RWPE2 (cell line): ENCODE results near the gene TMPRSS6.

Source experiments
- ATAC-seq: fragments of 200-7000 bp; cut with Tn5 transposase; 3 replicates; pipeline ENCODE4 v1.9.1; 2021; ENCODE audit warnings: low read depth
- DNase-seq: peaks from one replicate; pipeline ENCODE4 v3.0.0-alpha.2; 2020; ENCODE audit warnings: low spot score
- H3K27ac ChIP-seq: fragments of 450-650 bp; 2 replicates; pipeline ENCODE4 v1.5.1; 2017; ENCODE audit warnings: mild to moderate bottlenecking; ENCODE audit not compliant: poor library complexity, severe bottlenecking
- H3K27me3 ChIP-seq: fragments of 250-450 bp; sonication (Bioruptor Pico); 2 replicates; pipeline ENCODE4 v1.5.1; 2021; ENCODE audit warnings: mild to moderate bottlenecking, moderate library complexity; ENCODE audit not compliant: insufficient read depth, poor library complexity, severe bottlenecking
- H3K36me3 ChIP-seq: fragments of 250-450 bp; sonication (Bioruptor Pico); 2 replicates; pipeline ENCODE4 v1.5.1; 2020; ENCODE audit warnings: low read depth, mild to moderate bottlenecking, moderate library complexity
- H3K4me1 ChIP-seq: fragments of 250-450 bp; sonication (Bioruptor Pico); 2 replicates; pipeline ENCODE4 v1.5.1; 2021; ENCODE audit warnings: mild to moderate bottlenecking, moderate library complexity; ENCODE audit not compliant: insufficient read depth, poor library complexity, severe bottlenecking
- H3K4me3 ChIP-seq: fragments of 250-450 bp; sonication (Bioruptor Pico); 2 replicates; pipeline ENCODE4 v1.5.1; 2021; ENCODE audit warnings: mild to moderate bottlenecking, moderate library complexity; ENCODE audit not compliant: severe bottlenecking
- H3K9me3 ChIP-seq: fragments of 250-450 bp; sonication (Bioruptor Pico); 2 replicates; pipeline ENCODE4 v1.5.1; 2021; ENCODE audit warnings: mild to moderate bottlenecking, moderate library complexity; ENCODE audit not compliant: severe bottlenecking
- CTCF ChIP-seq: fragments of 450-650 bp; IDR thresholded peaks from one replicate; pipeline ENCODE4 v1.5.1; 2017; ENCODE audit warnings: mild to moderate bottlenecking, moderate library complexity; ENCODE audit not compliant: poor library complexity, severe bottlenecking

Gene TMPRSS6

GRCh38 chr22:37091994-37092393 is 17.5 kb downstream of the TMPRSS6 start:
- Histone ChIP-seq H3K36me3 (no peaks in the 10 kb centered on the region), H3K4me1 (no peaks in the 10 kb centered on the region), H3K27ac (no peak overlapping the region), H3K9me3 (no peaks in the 10 kb centered on the region), H3K27me3 (peaks cover 5% of the 10 kb centered on the region), H3K4me3 (no peak overlapping the region)
- DNase-seq (no peak), ATAC-seq (no peak)
- no peak for TF ChIP-seq CTCF

GRCh38 chr22:37090920-37091695 is 18.4 kb downstream of the TMPRSS6 start:
- Histone ChIP-seq H3K4me3 (no peak overlapping the region), H3K9me3 (no peaks in the 10 kb centered on the region), H3K27me3 (peaks cover 4% of the 10 kb centered on the region), H3K4me1 (no peaks in the 10 kb centered on the region), H3K36me3 (no peaks in the 10 kb centered on the region), H3K27ac (no peak overlapping the region)
- DNase-seq = no peak
- ATAC-seq = no peak; the same call in 2 of the 3 replicates
- no peak for TF ChIP-seq CTCF

- ATAC-seq = no peak
- no peak for DNase-seq
- no peak for TF ChIP-seq CTCF
- no peaks in the 10 kb centered on the region for H3K36me3 ChIP-seq
- no peaks in the 10 kb centered on the region for H3K9me3 ChIP-seq
- H3K27ac ChIP-seq = no peak overlapping the region
- no peak overlapping the region for H3K4me3 ChIP-seq
- no peaks in the 10 kb centered on the region for H3K27me3 ChIP-seq
- no peaks in the 10 kb centered on the region for H3K4me1 ChIP-seq
Observed at GRCh38 chr22:37089434-37089833, 20.1 kb downstream of the TMPRSS6 start.

- Histone ChIP-seq H3K27me3 (no peaks in the 10 kb centered on the region), H3K9me3 (no peaks in the 10 kb centered on the region), H3K4me1 (no peaks in the 10 kb centered on the region), H3K4me3 (no peak overlapping the region), H3K36me3 (no peaks in the 10 kb centered on the region), H3K27ac (no peak overlapping the region)
- DNase-seq (no peak), ATAC-seq (no peak)
- no peak for TF ChIP-seq CTCF
Observed at GRCh38 chr22:37088750-37089408, 20.6 kb downstream of the TMPRSS6 start.

- no peak for TF ChIP-seq CTCF
- Histone ChIP-seq H3K9me3 (no peaks in the 10 kb centered on the region), H3K27ac (no peak overlapping the region), H3K4me3 (no peak overlapping the region), H3K36me3 (no peaks in the 10 kb centered on the region), H3K4me1 (no peaks in the 10 kb centered on the region), H3K27me3 (no peaks in the 10 kb centered on the region)
- DNase-seq (no peak), ATAC-seq (peak; percentile 28; the same call in 1 of the 3 replicates)
Observed at GRCh38 chr22:37088108-37088605, 21.4 kb downstream of the TMPRSS6 start.
